ENCODE results near the gene HTR3A. TPM values are rescaled to one million over a fixed set of nuclear protein-coding genes. Genes with fewer than 3 reads are reported as not detected.
"Not testable (repeated sequence)": the region's sequence is repeated elsewhere in the genome, so short reads cannot be mapped to it uniquely, and the experiment has no call there.

Gene HTR3A
- total RNA-seq, result not detected in 3 replicates

GRCh38 chr11:113974741-113975470 lies at the start of gene HTR3A:
Gene HTR3A, plus strand, starts transcription at chr11:113975108. Its CDS starts 218 bp downstream, at chr11:113975326.
- peaks cover 81% of the 10 kb centered on the region for H3K27me3 Mint-ChIP-seq (ENCODE audit: low read depth)
- no peak for TF ChIP-seq CTCF (IDR thresholded peaks at IDR 0.05; ENCODE audit: unreplicated experiment)
- no peaks in the 10 kb centered on the region for H3K9me3 Mint-ChIP-seq
- H3K4me1 Mint-ChIP-seq, result peaks cover 10% of the 10 kb centered on the region
- H3K4me3 Mint-ChIP-seq, result no peak within 1 kb of the TSS
- DNase-seq (ENCODE audit: low spot score in 2 of 2, unreplicated experiment in 2 of 2), result peak; percentile 50 to 76
- H3K27ac Mint-ChIP-seq, result no peak within 1 kb of the TSS
- no peaks in the 10 kb centered on the region for H3K36me3 Mint-ChIP-seq

GRCh38 chr11:113926273-113927197 lies 48.4 kb upstream of the HTR3A start:
- H3K27me3 Mint-ChIP-seq (ENCODE audit: low read depth), result peaks cover 29% of the 10 kb centered on the region
- no peak overlapping the region for H3K4me3 Mint-ChIP-seq
- H3K4me1 Mint-ChIP-seq, result peaks cover 5% of the 10 kb centered on the region
- TF ChIP-seq CTCF (IDR thresholded peaks at IDR 0.05; ENCODE audit: unreplicated experiment), result no peak
- H3K27ac Mint-ChIP-seq, result no peak overlapping the region
- no peaks in the 10 kb centered on the region for H3K36me3 Mint-ChIP-seq
- DNase-seq (ENCODE audit: low spot score in 2 of 2, unreplicated experiment in 2 of 2), result no peak
- peaks cover 4% of the 10 kb centered on the region for H3K9me3 Mint-ChIP-seq

GRCh38 chr11:113928311-113928710 lies 46.6 kb upstream of the HTR3A start:
- Mint-ChIP-seq H3K9me3 (peaks cover 4% of the 10 kb centered on the region), H3K36me3 (no peaks in the 10 kb centered on the region), H3K27ac (no peak overlapping the region), H3K27me3 (ENCODE audit: low read depth) (peaks cover 21% of the 10 kb centered on the region), H3K4me1 (peaks cover 5% of the 10 kb centered on the region), H3K4me3 (no peak overlapping the region)
- TF ChIP-seq CTCF (IDR thresholded peaks at IDR 0.05; ENCODE audit: unreplicated experiment), result no peak
- DNase-seq (ENCODE audit: low spot score in 2 of 2, unreplicated experiment in 2 of 2), result no peak

GRCh38 chr11:113932788-113933187 lies 42.1 kb upstream of the HTR3A start:
- Mint-ChIP-seq H3K9me3 (peaks cover 4% of the 10 kb centered on the region), H3K27me3 (ENCODE audit: low read depth) (peaks cover 37% of the 10 kb centered on the region), H3K36me3 (no peaks in the 10 kb centered on the region), H3K27ac (no peak overlapping the region), H3K4me1 (no peaks in the 10 kb centered on the region), H3K4me3 (no peak overlapping the region)
- DNase-seq (ENCODE audit: low spot score in 2 of 2, unreplicated experiment in 2 of 2), result no peak
- no peak for TF ChIP-seq CTCF (IDR thresholded peaks at IDR 0.05; ENCODE audit: unreplicated experiment)

- H3K27ac Mint-ChIP-seq; H3K4me1 Mint-ChIP-seq; H3K36me3 Mint-ChIP-seq; H3K9me3 Mint-ChIP-seq; H3K4me3 Mint-ChIP-seq; DNase-seq (ENCODE audit: low spot score in 2 of 2, unreplicated experiment in 2 of 2): not testable (repeated sequence)
- H3K27me3 Mint-ChIP-seq (ENCODE audit: low read depth), result peaks cover 40% of the 10 kb centered on the region
Observed at GRCh38 chr11:113934193-113934592, 40.7 kb upstream of the HTR3A start.

- H3K4me3 Mint-ChIP-seq, result no peak overlapping the region
- no peak for TF ChIP-seq CTCF (IDR thresholded peaks at IDR 0.05; ENCODE audit: unreplicated experiment)
- peaks cover 40% of the 10 kb centered on the region for H3K27me3 Mint-ChIP-seq (ENCODE audit: low read depth)
- no peak for DNase-seq (ENCODE audit: low spot score in 2 of 2, unreplicated experiment in 2 of 2)
- H3K9me3 Mint-ChIP-seq, result peaks cover 4% of the 10 kb centered on the region
- H3K4me1 Mint-ChIP-seq, result no peaks in the 10 kb centered on the region
- H3K36me3 Mint-ChIP-seq, result no peaks in the 10 kb centered on the region
- H3K27ac Mint-ChIP-seq, result no peak overlapping the region
Observed at GRCh38 chr11:113934761-113935160, 40.1 kb upstream of the HTR3A start.

Data from mesothelial cell of epicardium (in vitro differentiated cells).